ENCODE data around the gene FOXI1.

DNA sequence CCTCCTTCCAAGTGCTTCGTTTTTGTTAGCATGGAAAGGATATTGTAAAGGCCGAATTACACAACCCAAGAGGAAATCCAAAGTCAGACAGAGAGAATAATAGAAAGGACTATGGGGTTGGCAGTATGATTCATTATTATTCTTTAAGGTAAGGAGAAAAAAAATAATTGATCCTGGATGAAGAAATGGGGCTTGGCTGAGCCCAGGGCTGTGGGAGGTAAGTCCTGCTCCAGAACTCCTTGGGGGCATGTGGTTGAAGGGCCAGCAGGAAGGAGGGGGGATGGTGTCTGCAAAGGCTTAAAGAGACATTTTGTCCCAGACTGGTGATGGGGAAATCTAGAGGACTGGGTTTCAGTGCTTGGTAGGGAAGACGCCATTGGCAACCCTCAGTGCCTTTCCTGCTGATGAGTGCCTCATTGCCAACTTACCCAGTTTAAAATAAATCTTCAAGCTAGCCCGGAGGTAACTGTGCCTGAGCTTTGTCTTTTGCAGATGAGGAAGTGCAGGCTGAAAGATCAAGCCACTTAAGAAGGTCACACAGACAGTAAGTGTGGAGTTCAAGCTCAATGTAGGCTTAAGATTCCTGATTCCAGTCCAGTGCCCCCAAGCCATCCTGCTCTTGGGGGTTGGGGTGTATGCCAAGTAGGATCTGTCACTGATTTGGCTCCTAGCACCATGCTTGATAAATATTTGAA, 30.2 kb downstream of the FOXI1 start:
- TF ChIP-seq, protein P1, sequence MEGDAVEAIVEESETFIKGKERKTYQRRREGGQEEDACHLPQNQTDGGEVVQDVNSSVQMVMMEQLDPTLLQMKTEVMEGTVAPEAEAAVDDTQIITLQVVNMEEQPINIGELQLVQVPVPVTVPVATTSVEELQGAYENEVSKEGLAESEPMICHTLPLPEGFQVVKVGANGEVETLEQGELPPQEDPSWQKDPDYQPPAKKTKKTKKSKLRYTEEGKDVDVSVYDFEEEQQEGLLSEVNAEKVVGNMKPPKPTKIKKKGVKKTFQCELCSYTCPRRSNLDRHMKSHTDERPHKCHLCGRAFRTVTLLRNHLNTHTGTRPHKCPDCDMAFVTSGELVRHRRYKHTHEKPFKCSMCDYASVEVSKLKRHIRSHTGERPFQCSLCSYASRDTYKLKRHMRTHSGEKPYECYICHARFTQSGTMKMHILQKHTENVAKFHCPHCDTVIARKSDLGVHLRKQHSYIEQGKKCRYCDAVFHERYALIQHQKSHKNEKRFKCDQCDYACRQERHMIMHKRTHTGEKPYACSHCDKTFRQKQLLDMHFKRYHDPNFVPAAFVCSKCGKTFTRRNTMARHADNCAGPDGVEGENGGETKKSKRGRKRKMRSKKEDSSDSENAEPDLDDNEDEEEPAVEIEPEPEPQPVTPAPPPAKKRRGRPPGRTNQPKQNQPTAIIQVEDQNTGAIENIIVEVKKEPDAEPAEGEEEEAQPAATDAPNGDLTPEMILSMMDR (IDR thresholded peaks at IDR 0.05) = no peak
- no peak for TF ChIP-seq POLR2A (IDR thresholded peaks at IDR 0.05)

All from vagina (tissue), 2 donors.